Hippocampal formation (tissue), 2 donors: ENCODE data around the gene IL17RA.
"Not testable (repeated sequence)": the region's sequence is repeated elsewhere in the genome, so short reads cannot be mapped to it uniquely, and the experiment has no call there.

ENCODE experiments used
- DNase-seq, 2 donors: peaks; one replicate each; lab custom pipeline; 2025; lab: John Stamatoyannopoulos, UW

The IL17RA gene, protein sequence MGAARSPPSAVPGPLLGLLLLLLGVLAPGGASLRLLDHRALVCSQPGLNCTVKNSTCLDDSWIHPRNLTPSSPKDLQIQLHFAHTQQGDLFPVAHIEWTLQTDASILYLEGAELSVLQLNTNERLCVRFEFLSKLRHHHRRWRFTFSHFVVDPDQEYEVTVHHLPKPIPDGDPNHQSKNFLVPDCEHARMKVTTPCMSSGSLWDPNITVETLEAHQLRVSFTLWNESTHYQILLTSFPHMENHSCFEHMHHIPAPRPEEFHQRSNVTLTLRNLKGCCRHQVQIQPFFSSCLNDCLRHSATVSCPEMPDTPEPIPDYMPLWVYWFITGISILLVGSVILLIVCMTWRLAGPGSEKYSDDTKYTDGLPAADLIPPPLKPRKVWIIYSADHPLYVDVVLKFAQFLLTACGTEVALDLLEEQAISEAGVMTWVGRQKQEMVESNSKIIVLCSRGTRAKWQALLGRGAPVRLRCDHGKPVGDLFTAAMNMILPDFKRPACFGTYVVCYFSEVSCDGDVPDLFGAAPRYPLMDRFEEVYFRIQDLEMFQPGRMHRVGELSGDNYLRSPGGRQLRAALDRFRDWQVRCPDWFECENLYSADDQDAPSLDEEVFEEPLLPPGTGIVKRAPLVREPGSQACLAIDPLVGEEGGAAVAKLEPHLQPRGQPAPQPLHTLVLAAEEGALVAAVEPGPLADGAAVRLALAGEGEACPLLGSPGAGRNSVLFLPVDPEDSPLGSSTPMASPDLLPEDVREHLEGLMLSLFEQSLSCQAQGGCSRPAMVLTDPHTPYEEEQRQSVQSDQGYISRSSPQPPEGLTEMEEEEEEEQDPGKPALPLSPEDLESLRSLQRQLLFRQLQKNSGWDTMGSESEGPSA

DNA sequence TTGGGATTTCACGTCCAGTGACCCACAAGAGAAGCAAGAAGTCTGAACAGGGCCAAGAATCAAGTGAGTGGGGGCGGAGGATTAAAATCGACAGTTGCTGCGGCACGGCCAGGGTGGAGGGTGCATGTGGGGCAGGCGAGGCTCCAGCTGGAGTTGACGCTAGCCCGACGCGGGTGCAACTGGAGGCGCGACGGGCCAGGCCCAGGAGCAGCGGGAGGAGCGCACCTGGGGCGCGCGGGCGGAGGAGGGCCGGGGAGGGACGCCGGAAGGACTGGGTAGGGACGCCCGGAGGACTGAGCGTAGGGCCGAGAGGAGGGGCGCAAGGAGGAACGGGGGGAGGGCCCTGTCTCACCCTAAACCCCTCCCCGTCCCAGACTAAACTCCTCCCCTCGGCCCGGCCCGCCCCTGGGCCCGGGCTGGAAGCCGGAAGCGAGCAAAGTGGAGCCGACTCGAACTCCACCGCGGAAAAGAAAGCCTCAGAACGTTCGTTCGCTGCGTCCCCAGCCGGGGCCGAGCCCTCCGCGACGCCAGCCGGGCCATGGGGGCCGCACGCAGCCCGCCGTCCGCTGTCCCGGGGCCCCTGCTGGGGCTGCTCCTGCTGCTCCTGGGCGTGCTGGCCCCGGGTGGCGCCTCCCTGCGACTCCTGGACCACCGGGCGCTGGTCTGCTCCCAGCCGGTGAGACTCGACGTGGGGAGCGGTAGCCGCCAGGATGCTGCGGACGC, at the start of gene IL17RA:
TSS of gene IL17RA (plus strand) at position 447 of the 723 bp plus-strand sequence. CDS start at position 539, 92 bp downstream.
- DNase-seq = peak; percentile 61 to 70

DNA sequence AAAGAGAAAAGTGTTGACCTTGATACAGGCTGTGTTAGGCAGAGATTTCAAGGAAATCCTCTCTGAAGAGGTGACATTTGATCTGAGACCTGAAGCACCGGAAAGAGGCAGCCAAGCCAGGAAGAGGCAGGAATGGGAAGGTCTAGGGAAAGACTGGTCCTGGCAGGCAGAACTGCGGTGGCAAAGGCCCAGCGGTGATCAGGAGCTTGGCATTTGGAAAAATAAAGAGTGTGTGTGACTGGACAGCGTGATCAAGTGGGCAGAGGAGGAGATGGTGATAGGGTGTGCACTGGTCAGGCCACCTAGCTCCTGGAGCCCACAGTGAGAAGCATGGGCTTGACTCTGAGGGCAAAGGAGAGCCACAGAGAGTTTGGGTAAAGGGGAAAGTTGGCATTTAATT, 49.6 kb upstream of the IL17RA start:
- DNase-seq = no peak

DNA sequence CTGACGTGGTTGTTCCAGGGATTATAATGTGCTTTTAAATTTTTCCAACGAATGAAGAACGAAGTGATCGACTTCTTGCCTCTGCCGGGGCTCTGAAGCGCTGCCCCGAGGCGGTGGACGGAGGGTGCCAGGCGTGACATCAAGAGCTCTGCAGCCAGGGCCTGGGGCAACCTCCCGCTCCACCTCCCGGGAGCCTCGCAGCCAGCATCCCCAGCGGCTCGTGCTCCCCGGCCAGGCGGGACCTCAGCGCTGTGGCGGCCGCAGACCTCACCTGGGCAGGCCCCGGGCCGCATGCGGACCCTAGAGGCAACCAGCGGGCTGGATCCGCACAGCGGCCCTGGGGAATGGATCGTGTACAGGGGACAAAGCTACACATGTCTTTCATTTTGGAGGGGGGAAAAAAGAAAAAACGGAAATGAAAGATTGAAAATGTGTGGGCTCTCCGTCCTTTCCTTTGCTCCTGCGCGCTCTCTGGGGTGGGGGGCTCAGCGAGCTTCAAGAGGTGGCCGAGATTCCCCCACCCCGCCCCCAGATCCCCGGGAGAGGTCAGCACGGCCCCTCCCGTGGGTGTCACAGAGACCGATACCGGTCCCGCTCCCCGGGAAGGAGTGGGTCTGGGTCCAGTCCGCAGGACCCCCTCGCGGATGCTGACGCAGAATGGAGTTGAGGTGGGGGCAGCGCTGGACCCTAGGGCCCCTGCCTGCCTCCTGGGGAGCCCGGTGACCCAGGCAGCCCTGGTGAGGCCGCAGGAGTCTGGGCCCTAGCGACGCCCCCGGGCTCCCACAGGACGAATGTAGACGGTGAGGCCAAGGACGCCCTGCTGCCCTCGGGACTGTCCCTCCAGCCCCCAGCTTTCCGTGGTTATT, 48.6 kb upstream of the IL17RA start:
- peak; percentile 35 to 36 for DNase-seq

DNA sequence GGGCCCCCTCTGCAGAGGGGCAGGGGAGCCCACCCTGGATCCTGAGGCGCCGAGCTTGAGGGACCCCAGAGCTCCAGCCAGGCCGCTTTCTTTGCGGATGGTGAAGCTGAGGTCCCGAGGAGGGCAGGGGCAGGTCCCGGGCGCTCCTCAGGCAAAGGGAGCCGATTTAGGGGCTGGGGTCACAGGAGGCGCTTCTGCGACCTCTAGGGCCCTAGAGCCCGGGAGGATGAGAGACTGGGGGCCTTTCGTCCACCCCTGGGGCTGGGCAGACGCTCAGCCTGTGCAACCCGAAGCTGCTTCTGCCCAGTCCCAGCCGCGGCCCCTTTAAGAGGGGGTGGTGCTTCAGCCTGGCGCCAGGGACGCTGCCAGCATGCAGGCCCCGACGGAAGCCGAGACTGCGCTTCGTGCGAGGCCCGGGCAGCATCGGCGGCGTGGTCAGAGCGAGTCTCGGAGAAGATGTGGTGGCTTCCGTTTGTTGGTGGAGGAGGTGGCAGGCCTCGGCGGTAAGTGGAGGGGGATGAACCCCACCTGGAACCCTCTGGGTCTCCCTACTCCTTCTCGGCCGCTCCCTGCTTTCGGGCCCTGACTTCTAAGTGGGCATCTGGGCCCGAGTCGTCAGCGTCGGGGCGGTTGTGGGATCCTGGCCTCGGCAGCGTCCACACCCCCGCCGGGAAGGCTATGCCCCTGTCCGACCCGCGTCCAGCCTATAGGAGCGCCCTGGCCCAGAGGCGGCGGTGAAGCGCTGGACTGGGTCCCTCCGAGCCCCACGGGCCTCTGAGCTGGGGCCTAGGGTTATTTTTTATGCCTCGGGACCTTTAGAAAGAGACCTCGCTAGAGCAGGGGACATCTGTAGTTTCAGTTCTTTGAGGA, 47.7 kb upstream of the IL17RA start:
- DNase-seq = not testable (repeated sequence)

DNA sequence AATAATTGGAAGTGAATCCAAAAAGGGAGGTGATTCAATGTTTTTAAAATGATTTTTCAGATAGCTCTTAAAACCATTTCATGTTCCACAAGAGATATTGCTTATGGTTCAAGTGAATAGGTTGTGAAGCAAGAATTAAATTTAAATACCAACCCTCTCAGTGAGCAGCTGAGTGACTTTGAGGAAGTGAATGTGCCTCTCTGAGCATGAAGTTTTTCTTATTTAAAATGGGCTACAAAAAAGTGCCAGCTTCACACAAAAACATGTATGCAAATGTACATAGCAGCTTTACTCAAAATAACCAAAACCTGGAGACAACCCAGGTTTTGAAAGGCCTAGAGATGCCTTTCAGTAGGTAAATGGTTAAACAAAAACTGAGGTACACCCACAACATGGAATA, 41.3 kb upstream of the IL17RA start:
- no peak for DNase-seq

DNA sequence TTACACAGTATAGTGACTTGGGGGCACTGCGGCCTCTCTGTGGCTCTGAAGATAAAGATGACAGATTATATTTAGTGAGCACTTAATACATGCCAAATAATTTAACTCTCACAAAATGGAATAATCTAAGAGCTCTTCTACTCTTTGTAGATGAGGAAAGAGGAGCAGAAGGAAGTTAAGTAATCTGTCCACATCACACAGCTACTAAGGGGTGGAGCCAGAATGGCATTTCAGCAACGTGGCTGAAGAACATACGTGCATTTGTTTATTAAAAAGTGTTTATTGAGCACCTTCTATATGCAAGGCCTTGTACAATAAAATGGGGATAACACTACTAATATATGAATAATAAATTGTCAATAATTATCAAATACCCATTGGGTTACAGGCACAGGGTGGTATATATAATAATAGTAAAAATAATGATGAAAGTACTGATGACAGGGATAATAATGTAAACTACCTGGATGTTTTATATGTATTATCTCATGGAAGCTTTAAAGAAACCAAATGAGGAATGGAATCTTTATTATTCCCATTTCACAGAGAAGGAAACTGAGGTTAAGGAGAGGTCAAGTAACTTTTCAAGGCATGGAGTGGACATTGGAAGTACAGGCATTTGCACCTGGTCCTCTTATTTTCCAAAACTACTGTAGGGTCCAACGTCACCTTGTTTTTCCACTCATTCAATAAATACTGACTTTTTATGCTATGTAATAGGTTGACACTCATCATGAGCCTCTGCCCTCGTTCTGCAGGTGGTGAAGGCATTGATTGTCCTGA, 38.0 kb upstream of the IL17RA start:
- no peak for DNase-seq

DNA sequence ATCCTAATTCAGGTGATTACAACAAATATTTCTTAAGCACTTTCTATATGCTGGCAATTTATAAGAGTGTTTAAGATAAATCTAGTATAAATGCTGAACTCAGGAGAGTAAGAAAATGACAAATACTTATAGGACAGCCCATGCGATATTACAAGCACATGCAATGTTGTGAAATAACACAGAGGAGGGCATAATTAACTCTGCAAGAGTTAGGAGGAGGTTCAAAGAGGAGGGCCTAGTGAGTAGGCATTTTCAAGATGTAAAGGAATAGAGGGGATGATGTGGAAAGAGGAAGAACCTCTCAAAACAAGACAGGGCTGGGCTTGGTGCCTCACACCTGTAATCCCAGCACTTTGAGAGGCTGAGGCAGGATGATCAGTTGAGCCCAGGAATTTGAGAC, 37.1 kb upstream of the IL17RA start:
- no peak for DNase-seq

DNA sequence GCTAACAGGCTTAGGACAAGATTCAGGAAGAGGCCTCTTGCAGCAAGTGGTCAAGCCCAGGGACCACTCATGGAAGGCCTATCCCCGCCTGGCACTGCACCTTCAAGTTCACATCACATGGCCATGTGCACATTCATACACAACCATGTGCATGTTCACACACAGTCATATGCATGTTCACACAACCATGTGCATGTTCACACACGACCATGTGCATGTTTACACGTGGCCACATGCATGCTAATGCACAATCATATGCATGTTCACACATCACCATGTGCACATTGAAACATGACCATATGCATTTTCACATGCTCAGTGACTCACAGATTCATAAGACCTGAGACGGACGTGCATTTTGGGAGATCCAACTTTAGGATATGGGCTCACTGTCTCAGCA, 28.7 kb upstream of the IL17RA start:
- DNase-seq = no peak

DNA sequence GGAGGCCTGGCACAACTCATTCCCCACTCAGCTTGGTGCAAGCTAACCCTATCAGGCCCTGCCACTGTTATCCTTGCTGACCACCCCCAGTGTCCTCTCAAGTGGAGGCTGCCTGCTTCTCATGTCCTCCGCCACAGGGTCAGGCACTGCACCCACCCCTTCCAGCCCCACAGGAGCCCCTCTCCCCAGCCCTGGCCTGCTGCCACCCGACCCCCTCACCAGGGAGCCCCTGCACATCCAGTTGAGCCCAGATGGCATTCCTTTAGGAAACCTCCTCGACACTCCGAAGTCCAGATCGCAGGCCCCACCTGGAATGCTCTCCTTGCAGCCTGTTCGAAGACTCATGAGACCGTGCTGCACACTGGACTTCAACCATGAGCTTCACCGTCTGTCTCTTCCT, 28.0 kb upstream of the IL17RA start:
- no peak for DNase-seq

DNA sequence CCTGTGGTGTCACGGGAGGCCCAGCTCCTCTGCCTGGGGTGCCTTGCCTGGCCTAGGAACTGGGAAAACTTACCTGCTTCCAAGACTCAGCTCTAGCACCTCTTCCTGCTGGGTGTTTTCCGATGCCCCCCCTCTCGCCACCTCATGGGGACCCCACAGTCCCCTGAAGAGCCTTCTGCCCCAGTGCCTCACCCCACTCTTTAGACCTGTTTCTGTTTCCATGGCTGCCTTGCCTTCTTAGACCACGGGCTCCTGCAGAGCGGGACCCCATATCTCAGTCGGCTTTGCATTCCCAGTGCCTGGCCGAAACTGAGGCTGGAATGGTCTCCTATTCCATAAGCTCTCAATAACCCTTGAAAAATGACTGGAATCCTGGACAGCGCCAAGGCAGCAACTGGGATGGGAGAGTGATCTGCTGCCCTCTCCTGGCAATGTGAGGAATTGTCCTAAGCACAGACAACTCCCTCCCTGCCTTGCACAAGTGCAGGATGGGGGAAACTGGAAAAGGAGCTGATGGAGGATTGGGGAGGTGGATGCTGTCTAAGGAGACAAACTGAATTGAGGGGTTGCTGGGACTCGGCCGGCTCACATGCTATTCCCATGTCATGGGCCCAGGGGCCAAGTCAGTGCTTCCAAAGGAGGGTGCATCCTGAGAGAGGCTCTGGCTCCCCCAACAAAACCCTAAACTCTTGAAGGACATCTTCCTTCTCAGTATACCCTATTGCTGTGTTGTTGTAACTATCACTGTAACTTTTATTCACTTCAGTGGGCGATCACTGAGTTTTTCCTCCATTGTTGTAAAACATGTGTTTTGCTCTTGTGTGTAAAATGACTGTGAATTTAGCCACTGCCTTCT, 26.6 kb upstream of the IL17RA start:
- peak; percentile 49 to 59 for DNase-seq

DNA sequence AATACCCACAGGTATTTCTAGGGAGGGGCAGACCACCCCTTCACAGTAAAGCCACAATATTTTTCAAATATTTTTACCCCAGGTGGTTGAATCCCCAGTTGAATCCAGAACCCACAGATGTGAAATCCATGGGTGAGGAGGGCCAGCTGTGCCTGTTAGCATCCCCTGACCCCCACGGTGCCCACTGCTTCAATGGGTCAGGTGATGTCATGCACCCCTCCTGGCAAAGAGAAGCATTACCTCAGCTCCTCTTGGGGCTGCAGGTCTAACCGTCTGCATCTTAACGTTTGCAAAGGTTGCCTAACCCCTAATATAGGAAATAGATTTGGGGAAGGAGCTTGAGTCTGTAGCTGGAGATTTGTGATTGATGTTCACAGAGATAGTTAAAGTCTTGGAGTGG, 24.7 kb upstream of the IL17RA start:
- DNase-seq = no peak

DNA sequence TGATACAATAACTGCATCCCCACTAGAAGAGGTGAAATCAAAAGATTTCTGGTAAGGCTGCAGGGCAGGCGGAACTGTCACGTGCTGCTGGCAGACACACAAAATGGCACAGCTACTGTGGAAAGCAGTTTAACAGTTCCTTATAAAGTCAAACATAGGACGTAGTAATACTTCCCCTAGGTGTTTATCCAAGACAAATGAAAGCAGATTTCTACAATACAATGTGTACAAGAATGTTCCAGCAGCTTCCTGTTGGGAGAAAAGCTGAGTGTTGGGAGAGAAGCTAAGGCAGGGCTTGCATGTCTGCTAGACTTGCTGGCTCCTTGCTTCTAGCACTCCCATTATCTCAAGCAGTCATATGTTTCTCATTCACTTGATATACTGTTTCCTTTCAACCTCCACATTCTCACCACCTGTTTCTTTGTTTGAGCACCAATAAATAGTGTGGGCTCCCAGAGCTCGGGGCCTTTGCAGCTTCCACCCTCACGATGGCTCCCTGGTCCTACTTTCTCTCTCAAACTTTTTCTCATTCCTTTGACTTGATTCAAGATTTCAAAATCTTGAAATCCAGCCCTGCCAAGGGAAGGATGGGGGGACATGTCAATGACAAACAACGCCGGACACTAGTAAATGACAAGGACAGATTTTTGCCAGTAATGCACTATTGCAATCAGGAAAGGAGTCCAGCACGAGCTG, 21.2 kb upstream of the IL17RA start:
- DNase-seq = no peak

DNA sequence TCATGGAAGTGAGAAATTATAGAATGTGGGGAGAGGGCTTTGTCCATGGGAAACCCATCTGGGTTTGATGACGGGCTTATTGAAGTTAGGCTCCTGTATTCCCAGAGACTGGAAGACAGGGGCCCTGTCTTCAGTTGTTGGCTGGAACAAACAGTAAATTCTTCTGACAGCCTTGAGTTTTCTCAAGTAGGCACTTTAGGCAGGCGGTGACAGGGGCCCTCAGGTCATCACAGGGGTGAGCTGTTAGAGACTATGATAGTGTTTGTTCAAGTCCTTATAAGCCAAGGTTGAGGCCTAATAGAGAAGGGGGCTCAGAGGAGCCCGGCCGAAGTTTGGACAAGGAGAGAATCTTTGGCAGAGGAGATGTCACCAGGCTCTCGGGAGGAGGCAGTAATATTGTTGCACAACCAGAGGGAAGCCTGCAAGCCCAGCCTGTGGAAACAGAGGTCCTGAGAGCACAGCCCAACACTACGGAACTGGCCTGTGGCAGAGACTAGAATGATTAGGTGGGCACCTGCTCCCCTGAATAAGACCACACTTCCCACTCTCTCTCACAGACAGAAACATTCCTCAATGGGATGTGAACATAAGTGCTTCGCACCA, 20.2 kb upstream of the IL17RA start:
- no peak for DNase-seq

DNA sequence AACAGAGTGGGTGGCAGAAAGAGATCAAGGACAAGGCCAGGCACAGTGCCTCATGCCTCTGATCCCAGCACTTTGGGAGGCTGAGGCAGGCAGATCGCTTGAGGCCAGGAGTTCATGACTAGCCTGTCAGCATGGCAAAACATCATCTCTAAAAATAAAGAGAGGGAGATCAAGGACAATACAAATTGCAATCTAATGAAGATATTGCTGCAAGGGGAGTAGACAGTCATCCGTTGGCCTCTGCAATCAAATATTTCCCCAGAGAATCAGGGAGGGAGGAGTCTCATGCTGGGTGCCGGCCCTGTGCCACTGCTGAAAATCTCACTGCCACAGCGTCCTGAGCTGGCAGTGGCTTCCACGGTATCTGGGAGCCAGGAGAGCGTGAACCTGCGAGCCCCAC, 19.4 kb upstream of the IL17RA start:
- no peak for DNase-seq

DNA sequence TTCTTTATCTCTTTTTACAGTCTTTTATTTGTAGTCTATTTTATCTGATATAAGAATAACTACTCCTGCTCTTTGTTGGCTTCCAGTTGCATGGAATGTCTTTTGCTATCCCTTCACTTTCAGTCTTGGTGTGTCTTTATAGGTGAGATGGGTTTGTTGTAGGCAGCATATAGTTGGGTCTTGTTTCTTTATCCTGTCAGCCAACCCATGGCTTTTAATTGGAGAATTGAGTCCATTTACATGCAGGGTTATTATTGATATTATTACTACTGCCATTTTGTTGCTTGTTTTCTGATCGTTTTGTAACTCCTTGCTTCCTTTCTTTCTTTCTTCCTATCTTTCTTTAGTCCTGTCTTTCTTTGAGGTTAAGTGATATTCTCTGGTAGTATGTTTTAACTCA, 11.9 kb upstream of the IL17RA start:
- no peak for DNase-seq

DNA sequence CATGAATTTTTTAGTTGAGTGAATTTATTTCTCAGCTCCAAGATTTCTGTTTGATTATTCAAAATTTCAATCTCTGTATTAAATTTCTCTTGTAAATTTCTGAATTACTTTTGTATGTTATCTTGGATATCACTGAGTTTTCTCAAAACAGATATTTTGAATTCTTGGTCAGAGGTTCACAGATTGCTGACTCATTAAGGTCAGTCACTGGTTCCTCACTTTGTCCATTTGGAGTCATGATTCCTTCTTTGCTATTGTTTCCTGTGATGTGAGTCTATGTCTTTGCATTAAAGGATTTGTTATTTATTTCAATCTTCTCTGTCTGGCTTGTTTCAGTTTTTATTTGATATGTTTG, 10.2 kb upstream of the IL17RA start:
- no peak for DNase-seq

DNA sequence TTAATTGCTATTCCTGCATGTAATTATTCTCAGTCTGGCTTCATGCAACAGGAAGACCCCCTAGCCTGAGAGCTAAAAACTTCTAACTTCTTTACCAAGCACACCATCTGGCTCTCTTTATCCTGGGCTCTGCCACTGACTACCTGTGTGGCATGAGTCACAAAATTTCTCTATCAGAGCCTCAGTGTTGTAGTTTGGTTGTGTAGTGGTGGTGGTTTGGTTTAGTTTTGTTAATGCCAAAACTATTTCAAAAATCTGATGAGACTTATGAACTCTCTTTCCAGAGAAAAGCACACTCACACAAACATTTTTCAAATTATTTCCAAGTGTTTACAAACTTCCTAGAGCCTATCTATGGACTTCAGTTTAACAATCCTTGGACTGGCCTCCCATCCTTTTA, 7.5 kb upstream of the IL17RA start:
- DNase-seq = no peak

DNA sequence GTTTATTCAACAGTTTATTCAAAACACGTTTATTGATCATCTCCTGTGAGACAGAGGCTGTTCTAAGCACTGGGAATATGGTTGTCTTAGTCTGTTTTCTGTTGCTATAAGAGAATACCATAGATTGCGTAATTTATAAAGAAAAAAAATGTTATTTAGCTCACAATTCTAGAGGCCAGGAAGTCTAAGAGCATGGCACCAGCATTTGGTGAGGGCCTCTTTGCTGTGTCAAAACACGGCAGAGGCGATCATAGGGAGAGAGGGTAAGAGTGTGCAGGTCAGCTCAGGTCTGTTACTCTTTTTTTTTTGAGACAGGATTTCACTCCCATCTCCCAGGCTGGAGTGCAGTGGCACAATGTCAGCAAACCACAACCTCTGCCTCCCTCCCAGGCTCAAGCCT, 5.2 kb upstream of the IL17RA start:
- DNase-seq = no peak
